Activated CD8-positive, alpha-beta memory T cell treated with anti-CD3 and anti-CD28 coated beads, Interleukin-2, amount 50 U/mL, for 1 hour (primary cell): ENCODE measurements around the gene FAAP20.

Source experiments
- DNase-seq: peaks from one replicate; pipeline ENCODE4 v3.0.0-alpha.2; 2020; ENCODE audit errors: extremely low read depth

Gene FAAP20

DNA sequence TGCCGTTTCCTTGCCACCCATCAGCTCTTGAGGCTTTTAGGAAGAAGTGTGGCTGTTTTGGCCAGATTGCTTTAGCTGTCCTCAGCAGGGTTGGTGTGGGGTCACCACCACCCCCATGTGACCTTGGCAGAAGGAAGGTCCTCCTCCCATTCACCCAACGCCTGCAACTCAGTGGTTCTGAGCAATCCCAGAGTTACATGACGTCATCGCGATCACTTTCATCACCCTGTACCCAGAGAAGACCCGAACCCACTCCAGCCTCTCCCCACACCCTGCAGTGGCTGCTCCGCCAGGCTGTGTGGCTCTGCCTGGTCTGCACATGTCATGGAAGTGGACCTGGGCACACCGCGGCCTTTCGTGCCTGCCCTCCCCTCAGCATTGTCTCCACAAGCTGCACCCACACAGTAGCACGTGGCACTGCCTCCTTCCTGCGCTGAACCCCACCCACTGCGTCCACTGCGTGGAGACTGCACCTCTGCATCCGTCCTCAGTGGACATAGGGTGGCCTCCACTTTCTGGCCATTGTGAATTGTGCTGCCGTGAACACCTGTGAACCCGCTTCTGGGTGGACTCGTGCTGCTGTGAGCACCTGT lies 16.5 kb downstream of the FAAP20 start:
- no peak for DNase-seq

DNA sequence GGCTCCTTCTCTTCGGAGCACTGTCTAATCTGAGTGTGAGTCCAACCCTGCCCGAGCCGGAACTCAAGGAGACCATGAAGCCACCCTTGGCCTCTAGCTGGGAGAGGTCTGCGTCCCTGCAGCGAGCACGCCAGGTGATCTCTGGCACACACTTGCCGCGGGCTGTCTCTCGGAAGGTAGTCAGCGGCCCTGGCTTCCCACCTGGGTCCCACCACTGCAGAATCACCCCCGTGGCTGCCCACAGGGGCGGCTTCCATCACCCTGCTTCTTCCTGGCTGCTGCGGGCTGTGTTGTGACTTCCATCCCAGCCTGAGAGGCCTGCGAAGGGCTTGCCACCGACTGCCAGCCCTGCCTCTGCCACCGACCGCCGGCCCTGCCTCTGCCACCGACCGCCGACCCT lies 17.0 kb downstream of the FAAP20 start:
- DNase-seq, result no peak

DNA sequence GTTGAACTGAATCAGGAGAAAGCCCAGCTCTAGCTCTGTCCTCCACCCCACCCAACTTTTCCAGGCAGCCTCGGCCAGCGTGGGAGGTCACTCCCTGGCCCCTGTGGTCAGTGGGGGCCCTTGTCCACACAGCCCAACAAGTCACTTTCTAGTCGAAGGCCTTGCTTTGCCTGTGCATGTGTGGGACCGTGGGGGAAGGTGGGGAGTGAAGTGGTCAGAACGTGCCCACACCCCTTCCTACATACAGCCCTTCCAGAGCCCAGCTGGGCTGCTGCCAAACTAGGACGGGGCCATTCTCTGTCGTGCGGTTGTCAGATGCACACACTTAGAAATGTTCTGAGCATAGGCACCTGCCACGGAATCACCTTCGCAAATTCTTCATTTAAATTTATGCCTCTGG lies 18.0 kb downstream of the FAAP20 start:
- no peak for DNase-seq

DNA sequence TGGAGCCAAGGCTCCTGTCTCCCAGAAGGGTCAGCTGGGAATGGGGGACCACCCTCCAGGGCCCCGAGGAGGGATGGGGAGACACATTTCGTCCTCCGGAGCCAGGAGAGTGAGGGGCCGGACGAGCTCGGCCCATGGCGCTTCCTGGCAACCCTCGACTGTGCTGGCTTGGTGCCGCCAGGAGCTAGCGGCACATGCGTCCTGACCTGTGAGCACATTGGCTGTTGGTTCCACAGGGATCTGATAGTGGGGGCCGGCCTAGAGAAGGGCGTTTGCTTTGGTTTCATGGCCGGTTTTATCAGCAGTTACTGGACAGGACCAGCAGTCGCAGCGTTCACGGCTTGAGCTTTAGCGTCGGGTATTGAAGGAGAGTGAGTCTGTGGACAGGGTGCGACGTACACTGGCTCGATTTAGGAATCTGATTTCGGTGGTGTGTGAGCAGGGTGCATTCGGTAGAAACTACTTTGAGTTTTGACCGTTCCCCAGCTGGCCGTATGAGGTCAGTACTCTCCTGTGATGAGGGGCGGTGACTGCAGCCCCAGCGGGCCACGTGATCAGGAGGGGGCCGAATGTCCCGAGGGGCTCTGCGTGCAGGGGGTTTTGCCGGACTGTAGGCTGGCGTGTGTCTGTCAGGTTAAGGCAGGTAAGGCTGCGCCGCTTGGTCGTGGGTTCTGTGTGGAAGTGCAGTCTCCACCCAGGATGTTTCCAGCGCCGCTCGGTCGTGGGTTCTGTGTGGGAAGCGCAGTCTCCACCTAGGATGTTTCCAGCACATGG lies 18.7 kb downstream of the FAAP20 start:
- DNase-seq, result no peak

DNA sequence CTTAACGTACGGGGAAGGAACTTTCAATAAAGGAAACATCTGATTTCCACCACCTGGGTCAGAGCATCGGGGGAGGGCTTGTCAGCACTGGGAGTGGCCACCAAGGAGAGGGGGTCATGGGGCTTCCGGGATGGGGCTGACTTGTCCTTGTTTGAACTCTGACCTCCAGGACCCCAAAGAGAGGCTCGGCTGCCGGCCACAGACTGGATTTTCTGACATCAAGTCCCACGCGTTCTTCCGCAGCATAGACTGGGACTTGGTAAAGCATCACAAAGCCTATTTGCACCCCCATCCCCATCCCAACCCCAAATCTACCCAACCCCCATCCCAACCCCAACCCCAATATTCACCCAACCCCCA lies 19.5 kb downstream of the FAAP20 start:
- DNase-seq, result no peak

DNA sequence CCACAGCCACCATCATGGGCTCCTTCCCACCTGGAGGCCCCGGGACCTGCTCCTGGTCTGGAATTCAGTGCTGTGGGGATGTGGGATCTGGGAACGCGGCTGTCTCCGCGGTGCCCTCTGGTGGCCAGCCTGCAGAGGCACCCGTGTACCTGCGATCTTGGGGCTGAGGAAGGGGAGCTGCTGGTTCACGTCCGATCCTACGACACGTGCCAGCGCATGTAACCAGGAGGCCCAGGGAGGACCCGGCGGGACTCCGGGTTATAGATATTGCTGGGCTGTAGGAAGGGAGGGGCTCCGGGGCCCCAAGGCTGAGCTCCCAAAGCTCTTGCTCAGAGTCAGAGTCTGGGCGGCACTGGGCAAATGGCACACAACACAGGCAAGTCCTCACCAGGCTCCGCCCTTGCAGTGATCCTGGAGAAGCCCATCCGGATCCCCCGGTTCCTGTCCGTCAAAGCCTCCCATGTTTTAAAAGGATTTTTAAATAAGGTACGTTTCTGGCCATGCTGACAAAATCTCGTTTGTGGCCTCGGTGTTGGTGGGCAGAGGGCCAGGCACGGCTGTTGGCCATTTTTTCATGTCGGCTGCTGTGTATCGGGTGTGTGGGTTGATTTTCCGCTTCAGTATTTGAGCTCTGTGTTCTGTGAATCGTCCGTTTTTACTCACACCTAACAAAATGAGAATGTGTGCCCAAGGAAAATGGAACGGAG lies 20.1 kb downstream of the FAAP20 start:
- no peak for DNase-seq

DNA sequence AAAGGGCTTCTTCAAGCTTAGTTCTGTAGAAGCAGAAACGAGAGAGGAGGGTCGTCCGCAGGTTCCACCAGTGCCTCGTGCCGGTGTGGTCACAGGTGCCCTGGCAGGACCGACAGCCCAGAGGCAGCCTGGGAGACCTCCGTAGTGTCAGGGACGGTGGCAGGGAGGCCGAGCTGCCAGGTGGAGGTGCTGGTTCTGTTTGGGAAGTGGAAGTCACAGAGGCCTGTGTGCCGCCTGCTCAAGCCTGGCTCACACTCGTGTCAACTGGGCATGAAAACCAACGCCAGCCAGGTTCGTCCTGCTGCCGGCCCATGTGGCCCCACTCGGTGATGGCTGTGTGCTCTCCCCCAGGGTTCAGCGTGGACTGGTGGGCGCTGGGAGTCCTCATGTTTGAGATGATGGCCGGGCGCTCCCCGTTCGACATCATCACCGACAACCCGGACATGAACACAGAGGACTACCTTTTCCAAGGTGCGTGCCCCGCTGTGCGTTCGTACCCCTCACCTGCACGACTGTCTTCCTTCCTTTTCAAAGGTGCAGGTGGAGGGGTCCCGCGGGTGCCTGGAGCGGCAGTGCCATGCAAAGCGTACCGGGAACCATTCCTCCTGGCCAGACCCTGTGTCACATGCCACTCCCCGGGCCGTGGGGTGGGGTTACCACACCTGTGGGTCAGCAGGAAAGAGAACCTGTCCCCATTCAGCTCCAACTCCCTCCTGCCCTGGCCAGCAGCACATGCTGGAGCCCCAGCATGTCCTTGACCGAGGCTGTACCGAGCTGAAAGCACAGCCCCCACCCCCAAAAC lies 20.8 kb downstream of the FAAP20 start:
- DNase-seq, result no peak

DNA sequence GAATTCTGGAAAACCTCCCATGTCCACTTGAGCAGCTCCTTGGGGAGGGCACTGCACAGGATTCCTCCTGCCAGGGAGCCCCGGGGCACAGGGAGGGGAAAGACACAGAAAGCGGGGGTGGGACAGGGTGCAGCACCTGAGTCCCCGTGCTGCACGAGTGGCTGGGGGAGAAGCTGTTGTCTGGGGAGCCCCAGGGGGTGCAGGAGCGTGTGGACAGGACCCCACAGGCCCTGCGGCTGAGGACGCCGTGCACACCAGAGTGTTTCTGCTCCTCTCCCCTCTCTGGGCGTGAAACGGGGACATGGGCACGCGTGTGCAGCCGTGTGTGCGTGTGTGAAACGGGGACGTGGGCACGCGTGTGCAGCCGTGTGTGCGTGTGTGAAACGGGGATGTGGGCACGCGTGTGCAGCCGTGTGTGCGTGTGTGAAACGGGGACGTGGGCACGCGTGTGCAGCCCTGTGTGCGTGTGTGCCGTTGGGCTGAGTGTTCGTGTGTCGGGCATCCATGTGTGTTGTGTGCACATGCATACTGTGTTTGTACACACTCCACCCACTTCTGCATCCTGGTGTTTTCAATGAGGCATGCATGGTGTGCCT lies 21.9 kb downstream of the FAAP20 start:
- no peak for DNase-seq

DNA sequence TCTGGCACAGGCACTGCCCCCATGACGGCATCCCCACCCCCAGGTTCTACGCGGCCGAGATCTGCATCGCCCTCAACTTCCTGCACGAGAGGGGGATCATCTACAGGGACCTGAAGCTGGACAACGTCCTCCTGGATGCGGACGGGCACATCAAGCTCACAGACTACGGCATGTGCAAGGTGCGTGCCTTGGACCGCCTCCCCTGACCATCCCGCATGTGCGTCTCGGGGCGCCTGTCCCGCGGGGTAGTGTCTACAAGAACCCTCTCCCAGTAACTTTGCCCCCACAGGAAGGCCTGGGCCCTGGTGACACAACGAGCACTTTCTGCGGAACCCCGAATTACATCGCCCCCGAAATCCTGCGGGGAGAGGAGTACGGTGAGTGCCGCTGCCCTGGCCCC lies 22.6 kb downstream of the FAAP20 start:
- DNase-seq, result no peak

DNA sequence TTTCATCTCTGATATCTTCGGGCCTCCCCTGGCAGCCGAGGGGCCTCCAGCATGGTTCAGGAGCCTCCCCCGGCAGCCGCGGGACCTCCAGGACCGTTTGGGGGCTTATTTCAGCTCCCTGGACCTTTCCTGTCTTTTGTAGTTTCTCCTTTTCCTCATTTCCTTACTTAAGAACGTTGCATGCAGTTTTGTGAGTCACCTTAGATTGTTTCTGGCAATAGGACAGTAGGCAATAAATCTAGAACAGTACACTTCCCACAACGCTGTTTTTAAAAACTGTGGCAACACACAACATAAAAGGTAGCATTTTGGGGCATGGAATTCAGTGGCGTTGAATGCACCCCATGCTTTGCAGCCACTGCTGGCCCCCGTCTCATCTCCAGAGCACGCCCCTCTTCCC lies 24.4 kb downstream of the FAAP20 start:
- no peak for DNase-seq

DNA sequence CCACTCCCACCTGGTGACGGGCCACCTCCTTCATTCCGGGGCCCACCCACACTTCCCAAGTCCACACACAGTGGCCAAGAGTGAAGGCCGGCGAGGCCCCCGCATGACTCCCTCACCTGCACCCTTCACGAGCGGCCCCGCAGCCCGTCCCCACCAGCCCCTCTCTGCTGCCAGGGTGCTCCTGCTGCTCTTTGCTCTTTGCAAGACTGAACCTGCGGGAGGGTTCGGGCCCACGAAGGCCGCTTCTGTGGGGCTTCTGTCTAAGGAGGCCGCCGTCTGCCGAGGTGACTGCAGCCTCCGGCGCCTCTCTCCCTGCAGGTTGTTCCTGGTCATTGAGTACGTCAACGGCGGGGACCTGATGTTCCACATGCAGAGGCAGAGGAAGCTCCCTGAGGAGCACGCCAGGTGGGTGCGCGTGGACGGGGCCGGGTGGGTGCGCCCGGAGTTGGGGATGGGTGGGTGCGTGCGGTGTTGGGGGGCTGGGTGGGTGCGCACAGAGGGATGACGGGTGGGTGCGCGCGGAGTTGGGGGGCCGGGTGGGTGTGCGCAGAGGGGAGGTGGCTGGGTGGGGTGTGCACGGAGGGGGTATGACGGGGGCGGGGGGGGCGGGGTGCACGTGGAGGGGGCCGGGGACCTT lies 25.3 kb downstream of the FAAP20 start:
- no peak for DNase-seq

DNA sequence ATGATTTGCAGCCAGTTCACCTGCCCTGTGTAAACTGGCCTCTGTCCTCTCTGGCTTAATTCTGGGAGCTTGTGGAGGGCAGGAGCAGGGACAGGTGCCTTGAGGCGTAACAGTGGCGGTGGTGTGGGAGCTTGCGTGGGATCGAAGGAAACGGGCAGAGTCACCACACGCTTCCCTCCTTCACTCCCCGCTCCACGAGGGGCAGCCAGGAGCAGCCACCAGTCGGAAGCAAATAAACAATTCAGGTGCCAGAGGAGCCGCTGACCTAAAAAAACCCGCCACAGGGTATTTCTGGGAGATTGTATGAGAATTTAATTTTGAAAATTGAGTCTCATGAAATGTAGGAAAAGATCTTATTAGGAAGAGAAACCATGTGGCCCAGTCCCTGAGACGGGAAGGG lies 26.0 kb downstream of the FAAP20 start:
- DNase-seq, result no peak

DNA sequence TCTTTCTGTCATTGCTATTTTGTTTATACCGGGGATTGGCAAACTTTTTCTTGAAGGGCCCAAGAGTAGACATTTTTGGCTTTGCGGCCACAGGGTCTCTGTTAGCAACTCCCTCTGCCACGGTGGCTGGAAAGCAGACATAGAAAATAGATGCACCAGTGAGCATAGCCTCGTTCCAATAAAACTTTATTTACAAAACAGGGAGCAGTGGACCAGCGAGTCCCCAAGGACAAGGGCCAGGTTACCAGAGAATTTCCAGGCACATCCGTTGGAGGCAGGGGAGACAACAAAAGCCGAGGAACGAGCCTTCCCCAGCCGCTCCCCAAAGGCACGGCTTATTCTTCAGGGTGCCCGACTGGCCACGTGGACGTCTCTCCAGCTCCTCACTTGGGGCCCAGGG lies 26.5 kb downstream of the FAAP20 start:
- DNase-seq, result no peak

DNA sequence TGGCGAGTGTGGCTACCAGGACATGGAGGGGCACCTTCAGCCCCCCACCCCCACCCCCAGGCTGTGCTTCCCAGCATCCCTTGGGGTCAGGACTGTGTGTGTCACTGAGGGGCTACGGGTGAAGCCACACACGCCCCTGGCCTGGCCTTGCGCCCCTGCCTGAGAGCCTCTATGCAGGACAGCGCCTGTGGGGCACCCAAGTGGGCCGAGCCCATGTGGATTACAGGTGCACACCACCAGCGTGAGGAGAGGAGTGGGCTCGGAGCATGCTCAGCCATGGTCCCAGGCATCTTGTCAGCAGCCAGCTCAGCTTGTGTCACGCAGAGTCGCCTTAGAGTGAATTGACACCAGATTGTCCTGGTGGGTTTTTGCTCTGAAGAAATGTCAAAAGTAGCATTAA lies 27.9 kb downstream of the FAAP20 start:
- no peak for DNase-seq

DNA sequence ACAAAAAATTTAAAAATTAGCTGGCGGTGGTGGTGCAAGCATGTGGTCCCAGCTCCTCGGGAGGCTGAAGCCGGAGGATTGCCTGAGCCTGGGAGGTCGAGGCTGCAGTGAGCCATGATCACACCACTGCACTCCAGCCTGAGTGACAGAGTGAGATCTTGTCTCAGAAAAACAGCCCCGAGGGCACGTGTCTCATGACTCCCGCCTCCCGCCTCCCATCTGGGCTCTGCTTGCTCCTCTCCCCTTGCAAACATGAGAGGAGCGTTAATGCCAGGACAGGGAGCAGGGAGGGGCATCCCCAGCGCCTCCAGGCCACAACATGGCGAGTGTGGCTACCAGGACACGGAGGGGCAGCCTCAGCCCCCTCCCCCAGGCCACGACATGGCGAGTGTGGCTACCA lies 28.3 kb downstream of the FAAP20 start:
- DNase-seq, result no peak

DNA sequence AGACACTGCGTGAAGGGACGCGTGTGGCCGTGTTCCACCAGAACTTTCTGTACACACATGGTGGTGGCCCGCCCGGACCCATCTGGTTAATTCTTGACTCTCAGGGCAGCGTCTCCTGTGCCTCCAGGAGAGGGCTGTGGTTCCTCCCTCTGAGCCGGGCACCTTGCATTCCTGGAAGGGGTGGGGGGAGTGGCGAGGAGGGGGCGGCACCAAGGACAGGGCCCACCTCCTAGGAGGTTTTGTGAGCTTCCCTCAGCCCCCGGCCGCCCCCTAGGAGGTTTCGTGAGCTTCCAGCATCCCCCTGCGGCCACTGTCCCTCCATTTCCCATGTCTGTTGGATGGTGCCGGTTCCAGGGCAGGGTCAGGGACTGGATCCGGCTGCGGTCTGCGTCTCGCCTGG lies 28.9 kb downstream of the FAAP20 start:
- no peak for DNase-seq

DNA sequence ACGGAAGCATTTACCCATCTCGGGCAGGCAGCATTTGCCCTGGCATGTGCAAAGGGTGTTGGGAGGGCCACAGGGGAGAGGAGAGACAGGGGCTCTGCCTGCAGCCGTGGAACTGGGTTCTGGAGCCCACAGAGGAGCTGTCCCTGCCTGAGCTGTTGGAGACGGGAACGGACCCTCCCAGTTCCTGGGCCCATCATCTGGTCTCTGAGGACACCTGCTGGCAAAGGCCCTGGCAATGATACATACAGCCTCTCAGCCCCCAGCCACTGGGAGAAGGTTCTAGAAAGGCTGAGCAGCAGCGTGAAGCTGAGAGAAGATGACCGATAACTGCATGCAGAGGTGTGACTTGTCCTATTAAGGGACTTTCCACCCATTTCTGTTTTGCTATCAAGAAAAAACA lies 31.4 kb downstream of the FAAP20 start:
- no peak for DNase-seq

DNA sequence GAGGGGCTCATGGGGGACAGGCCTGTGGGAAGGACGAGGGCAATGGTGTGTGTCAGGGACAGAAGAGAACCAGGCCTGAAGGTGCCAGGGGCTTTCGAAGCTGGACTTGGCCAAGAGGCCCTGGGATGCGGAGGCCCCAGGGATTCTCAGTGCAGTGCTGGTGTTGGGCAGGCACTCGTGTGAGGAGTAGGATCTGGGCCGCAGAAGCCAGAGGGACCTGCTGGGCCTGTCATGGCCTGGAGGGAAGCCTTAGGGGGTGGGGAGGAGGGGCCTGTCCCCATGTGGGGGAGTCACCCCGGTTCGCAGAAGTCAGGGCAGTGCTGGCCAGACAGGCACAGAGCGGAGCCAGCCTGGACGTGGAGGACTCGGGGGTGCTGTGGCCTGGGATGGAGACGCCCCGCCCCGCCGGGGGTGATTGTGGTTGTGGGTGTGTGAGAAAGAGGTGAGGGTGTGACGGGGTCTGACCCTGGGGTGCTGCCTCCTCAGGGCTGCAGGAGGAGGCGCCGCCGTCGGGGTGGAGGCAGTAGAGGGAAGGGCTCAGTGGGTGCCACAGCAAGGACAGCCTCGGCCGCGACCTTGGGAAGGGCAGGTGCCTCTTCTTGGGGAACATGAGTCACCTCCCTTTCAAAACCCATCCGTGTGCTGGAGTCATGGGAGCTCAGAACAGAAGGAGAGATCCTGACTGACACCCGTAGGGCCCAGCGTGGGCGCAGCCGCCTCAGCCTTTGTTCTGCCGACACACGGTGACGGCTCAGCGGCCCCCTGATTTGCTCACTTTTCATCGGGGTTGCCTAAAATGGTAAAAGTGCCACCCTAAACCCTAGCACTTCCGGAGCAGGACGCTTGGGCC lies 33.9 kb downstream of the FAAP20 start:
- no peak for DNase-seq

DNA sequence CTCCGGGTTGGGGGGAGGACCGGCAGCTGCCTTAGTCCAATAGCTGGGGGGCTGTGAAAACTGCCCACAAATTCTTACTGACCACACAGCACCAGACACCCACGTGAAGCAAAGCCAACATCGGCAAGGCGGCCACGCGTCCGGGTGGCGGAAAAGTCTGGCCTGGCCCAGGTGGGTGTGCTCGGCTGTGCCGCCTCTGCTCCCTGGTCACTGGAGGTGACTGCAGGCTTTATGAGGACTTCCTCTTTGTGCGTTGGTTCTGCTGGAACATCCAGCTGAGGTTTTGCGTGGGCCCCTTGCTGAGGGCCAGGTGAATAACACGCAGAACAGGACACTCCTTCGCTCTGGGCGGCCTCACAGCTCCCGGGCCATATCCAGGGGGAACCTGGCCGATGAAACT lies 35.4 kb downstream of the FAAP20 start:
- no peak for DNase-seq

DNA sequence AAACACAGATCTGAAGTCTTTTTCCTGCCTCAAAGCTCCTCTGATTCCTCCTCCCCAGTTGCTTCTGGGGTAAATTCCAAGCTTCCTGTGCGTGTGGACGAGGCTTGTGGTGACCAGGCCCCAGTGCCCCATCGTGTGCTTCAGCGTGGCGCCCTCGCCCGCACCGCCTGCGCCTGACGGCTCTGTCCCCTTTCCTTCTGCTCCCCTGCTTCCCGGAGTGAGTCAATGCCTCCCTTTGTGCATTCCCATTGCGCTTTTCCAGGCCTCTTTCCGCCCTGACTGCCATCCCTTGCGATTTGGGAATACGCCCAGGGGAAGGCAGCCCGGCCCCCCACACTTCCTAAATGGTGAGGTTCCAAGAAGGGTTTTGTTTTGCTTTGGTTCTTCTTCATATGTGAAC lies 36.3 kb downstream of the FAAP20 start:
- DNase-seq, result no peak

DNA sequence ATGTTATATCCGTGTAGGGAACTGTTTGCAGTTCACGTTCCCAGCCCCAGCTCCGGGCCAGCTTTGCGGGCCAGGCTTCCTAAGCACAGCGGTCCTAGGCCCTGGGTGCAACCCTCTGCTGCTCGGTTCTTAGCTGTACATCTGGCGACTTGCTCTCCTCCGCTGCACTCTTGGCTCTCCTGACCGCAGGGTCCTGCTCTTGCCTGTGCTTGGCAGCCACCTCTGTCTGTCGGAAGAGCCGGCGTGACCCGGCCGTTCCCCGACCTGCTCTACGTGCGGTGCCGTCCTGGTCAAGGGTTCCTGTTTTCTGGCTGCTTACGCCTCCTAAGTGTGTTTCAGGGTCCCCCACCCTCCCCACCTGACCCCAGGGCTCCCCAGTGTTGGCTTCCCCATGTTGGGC lies 36.7 kb downstream of the FAAP20 start:
- no peak for DNase-seq
